Thymus (tissue), 11 donors: ENCODE results near the gene NSUN2. TPM values are rescaled to one million over a fixed set of nuclear protein-coding genes. Genes with fewer than 3 reads are reported as not detected.

Experiments
- DNase-seq, 9 donors: peaks; one replicate each; pipeline ENCODE4 v3.0.0-alpha.2; 2013; ENCODE audit warnings: low spot score in 9 of 9, low read depth in 6 of 9, missing footprints in 1 of 9
- H3K27ac ChIP-seq, 2 donors: one replicate each; pipeline ENCODE4 v1.5.1; 2013; ENCODE audit warnings: control low read depth in 1 of 2, low read depth in 1 of 2, low read length in 1 of 2, mild to moderate bottlenecking in 1 of 2, moderate library complexity in 1 of 2
- H3K27me3 ChIP-seq, 2 donors: one replicate each; pipeline ENCODE4 v1.5.1; 2013; ENCODE audit warnings: low read length in 1 of 2; ENCODE audit not compliant: control insufficient read depth in 2 of 2, insufficient read depth in 1 of 2
- H3K36me3 ChIP-seq, 2 donors: one replicate each; pipeline ENCODE4 v1.5.1; 2013; ENCODE audit warnings: low read length in 1 of 2, mild to moderate bottlenecking in 1 of 2, moderate library complexity in 1 of 2; ENCODE audit not compliant: control insufficient read depth in 2 of 2, insufficient read depth in 2 of 2
- H3K4me1 ChIP-seq, 2 donors: one replicate each; pipeline ENCODE4 v1.5.1; 2013; ENCODE audit warnings: low read length in 2 of 2; ENCODE audit not compliant: control insufficient read depth in 2 of 2, insufficient read depth in 2 of 2
- H3K4me3 ChIP-seq, 2 donors: one replicate each; pipeline ENCODE4 v1.5.1; 2013; ENCODE audit warnings: low read length in 2 of 2, control low read depth in 1 of 2, mild to moderate bottlenecking in 1 of 2
- H3K9me3 ChIP-seq, 2 donors: one replicate each; pipeline ENCODE4 v1.5.1; 2013; ENCODE audit warnings: low read length in 1 of 2, mild to moderate bottlenecking in 1 of 2; ENCODE audit not compliant: control insufficient read depth in 2 of 2, insufficient read depth in 1 of 2
- WGBS: extraction: QIAGEN DNeasy Blood & Tissue Kit; methylation state at CpG from one replicate; pipeline ENCODE4 v1.1.7; 2013; 5-methylcytosine and 5-hydroxymethylcytosine counted together
- polyA plus RNA-seq: library from polyadenylated mRNA; stranded (reverse); fragments of 200-250 nt; gene quantifications from one replicate; pipeline ENCODE4 v1.2.3, GENCODE V29; 2013
- total RNA-seq: library from RNA; stranded (reverse); fragments of 120-200 nt; gene quantifications from one replicate; pipeline ENCODE4 v1.2.4, GENCODE V29; 2013
- donor health status: healthy.

Gene NSUN2
- total and polyA plus RNA-seq, 2 donors = 43.9 to 68.1 TPM

GRCh38 chr5:6603643-6604042 is 29.2 kb downstream of the NSUN2 start:
- Histone ChIP-seq H3K27ac (no peak overlapping the region), H3K36me3 (peaks cover 72 to 77% of the 10 kb centered on the region in 2 donors), H3K27me3 (no peaks in the 10 kb centered on the region), H3K9me3 (no peaks in the 10 kb centered on the region), H3K4me1 (no peaks in the 10 kb centered on the region), H3K4me3 (no peak overlapping the region)
- WGBS = 93% methylated on average over 5 of the region's 5 CpGs
- DNase-seq = no peak

- Histone ChIP-seq H3K36me3 (peaks cover 71 to 77% of the 10 kb centered on the region in 2 donors), H3K9me3 (no peaks in the 10 kb centered on the region), H3K4me3 (no peak overlapping the region), H3K27ac (no peak overlapping the region), H3K4me1 (no peaks in the 10 kb centered on the region), H3K27me3 (no peaks in the 10 kb centered on the region)
- DNase-seq = no peak
- 99% methylated on average over 7 of the region's 7 CpGs for WGBS
Observed at GRCh38 chr5:6602441-6602840, 30.4 kb downstream of the NSUN2 start.

GRCh38 chr5:6601816-6602215 is 31.0 kb downstream of the NSUN2 start:
- Histone ChIP-seq H3K36me3 (peaks cover 68 to 73% of the 10 kb centered on the region in 2 donors), H3K4me3 (no peak overlapping the region), H3K4me1 (no peaks in the 10 kb centered on the region), H3K27me3 (no peaks in the 10 kb centered on the region), H3K27ac (no peak overlapping the region), H3K9me3 (no peaks in the 10 kb centered on the region)
- 98% methylated on average over 11 of the region's 11 CpGs for WGBS
- no peak for DNase-seq

- no peaks in the 10 kb centered on the region for H3K4me1 ChIP-seq
- H3K9me3 ChIP-seq = no peaks in the 10 kb centered on the region
- WGBS = 97% methylated on average over 11 of the region's 11 CpGs
- H3K36me3 ChIP-seq = peaks cover 69 to 76% of the 10 kb centered on the region in 2 donors
- no peaks in the 10 kb centered on the region for H3K27me3 ChIP-seq
- no peak for DNase-seq
- no peak overlapping the region for H3K27ac ChIP-seq
- H3K4me3 ChIP-seq = no peak overlapping the region
Observed at GRCh38 chr5:6601271-6601670, 31.6 kb downstream of the NSUN2 start.

- H3K9me3 ChIP-seq = no peaks in the 10 kb centered on the region
- H3K27ac ChIP-seq = no peak overlapping the region
- DNase-seq = no peak
- 99% methylated on average over 8 of the region's 8 CpGs for WGBS
- H3K36me3 ChIP-seq = peaks cover 60 to 63% of the 10 kb centered on the region in 2 donors
- no peaks in the 10 kb centered on the region for H3K4me1 ChIP-seq
- H3K4me3 ChIP-seq = no peak overlapping the region
- no peaks in the 10 kb centered on the region for H3K27me3 ChIP-seq
Observed at GRCh38 chr5:6599739-6600138, 33.1 kb downstream of the NSUN2 start.

GRCh38 chr5:6598351-6598900 is 34.4 kb downstream of the NSUN2 start:
- Histone ChIP-seq H3K4me1 (no peaks in the 10 kb centered on the region), H3K27me3 (no peaks in the 10 kb centered on the region), H3K27ac (no peak overlapping the region), H3K9me3 (no peaks in the 10 kb centered on the region), H3K4me3 (no peak overlapping the region), H3K36me3 (peaks cover 47 to 51% of the 10 kb centered on the region in 2 donors)
- WGBS = 89% methylated on average over 14 of the region's 14 CpGs
- DNase-seq = no peak

GRCh38 chr5:6597557-6597956 is 35.3 kb downstream of the NSUN2 start:
- Histone ChIP-seq H3K4me3 (no peak overlapping the region), H3K4me1 (no peaks in the 10 kb centered on the region), H3K36me3 (peaks cover 43 to 48% of the 10 kb centered on the region in 2 donors), H3K27me3 (no peaks in the 10 kb centered on the region), H3K27ac (no peak overlapping the region), H3K9me3 (no peaks in the 10 kb centered on the region)
- DNase-seq = no peak
- whole genome bisulfite sequencing = 89% methylated on average over 6 of the region's 6 CpGs

- WGBS = 98% methylated on average over 5 of the region's 5 CpGs
- H3K27me3 ChIP-seq = no peaks in the 10 kb centered on the region
- no peak overlapping the region for H3K27ac ChIP-seq
- H3K4me3 ChIP-seq = no peak overlapping the region
- H3K9me3 ChIP-seq = no peaks in the 10 kb centered on the region
- H3K4me1 ChIP-seq = no peaks in the 10 kb centered on the region
- DNase-seq = no peak
- H3K36me3 ChIP-seq = peaks cover 32 to 38% of the 10 kb centered on the region in 2 donors
Observed at GRCh38 chr5:6596388-6596787, 36.5 kb downstream of the NSUN2 start.

GRCh38 chr5:6595405-6595804 is 37.4 kb downstream of the NSUN2 start:
- Histone ChIP-seq H3K27me3 (no peaks in the 10 kb centered on the region), H3K27ac (no peak overlapping the region), H3K36me3 (peaks cover 25 to 30% of the 10 kb centered on the region in 2 donors), H3K4me3 (no peak overlapping the region), H3K4me1 (no peaks in the 10 kb centered on the region), H3K9me3 (no peaks in the 10 kb centered on the region)
- DNase-seq = no peak
- WGBS = 97% methylated on average over 3 of the region's 3 CpGs
